HG03439 (cell line): ENCODE data around the gene LCP1.
"Not testable (repeated sequence)": the region's sequence is repeated elsewhere in the genome, so short reads cannot be mapped to it uniquely, and the experiment has no call there.

ENCODE experiments used
- ATAC-seq: cut with Tn5 transposase; IDR thresholded peaks from one replicate; pipeline ENCODE4 v1.9.1; 2021; ENCODE audit warnings: mild to moderate bottlenecking, moderate library complexity; ENCODE audit not compliant: unreplicated experiment

The LCP1 gene

GRCh38 chr13:46162741-46163140, 19.2 kb downstream of the LCP1 start:
- not testable (repeated sequence) for ATAC-seq

DNA sequence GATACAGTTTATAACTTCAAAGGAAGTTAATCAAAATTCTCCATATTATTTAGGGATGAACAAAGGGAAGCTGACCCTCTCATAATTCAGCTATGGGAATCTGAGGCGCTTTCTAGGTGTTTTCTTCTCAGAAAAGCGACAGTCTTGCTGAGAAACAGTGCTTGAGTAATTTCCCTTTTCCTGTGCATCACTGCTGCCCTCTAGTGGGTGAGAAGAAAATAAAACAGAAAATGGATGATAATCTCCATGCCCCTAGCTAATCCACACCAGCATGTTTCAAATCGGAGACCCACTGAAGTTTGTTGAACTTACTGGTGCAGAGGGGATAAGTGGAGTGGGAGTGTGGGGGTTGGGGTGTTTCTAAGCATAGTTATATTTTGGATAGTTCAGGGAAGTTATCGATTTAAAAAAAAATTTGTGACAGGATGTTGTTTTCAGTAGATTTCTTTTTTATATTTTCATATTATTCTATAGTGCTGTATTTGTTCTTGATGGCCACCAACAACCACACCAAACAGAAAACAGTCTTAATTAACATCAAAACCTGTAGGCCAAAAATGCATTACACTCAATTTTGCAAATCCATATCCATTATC, 21.4 kb downstream of the LCP1 start:
- ATAC-seq: no peak

DNA sequence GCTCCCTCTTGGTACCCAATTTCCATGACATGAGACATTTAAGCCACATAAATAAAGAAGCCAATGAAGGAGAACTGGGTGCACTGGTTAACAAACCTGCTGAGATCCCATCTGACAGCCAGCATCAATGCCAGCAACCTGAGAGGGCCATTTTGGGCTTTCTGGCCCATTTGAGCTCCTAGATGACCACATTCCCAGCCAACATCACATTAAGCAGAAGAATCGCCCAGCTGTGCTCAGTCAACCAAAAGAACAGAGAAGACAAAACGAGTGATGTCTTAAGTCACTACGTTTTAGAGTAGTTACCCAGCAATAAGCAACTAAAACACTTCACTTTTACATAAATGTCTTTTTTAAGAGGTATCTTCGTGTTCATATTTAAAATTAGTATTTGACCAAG, 21.9 kb downstream of the LCP1 start:
- no peak for ATAC-seq

DNA sequence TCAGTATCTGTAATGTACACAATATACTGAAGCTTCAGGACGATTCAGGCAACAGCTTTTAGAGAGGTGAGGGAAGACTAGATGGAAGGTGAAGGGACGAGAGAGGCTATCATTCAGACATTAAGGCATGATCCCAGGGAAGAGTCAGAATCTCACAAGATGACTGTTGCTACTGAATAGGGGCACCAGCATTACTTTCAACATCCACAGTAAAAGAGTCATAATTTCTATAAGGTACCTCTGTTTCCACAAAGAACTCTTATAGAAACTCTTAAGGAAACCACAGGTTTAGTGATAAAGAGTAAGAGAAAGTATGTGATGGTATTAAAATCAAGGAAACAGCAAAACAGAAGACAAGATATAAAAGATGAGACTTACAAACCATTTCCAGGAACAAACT, 23.0 kb downstream of the LCP1 start:
- no peak for ATAC-seq

DNA sequence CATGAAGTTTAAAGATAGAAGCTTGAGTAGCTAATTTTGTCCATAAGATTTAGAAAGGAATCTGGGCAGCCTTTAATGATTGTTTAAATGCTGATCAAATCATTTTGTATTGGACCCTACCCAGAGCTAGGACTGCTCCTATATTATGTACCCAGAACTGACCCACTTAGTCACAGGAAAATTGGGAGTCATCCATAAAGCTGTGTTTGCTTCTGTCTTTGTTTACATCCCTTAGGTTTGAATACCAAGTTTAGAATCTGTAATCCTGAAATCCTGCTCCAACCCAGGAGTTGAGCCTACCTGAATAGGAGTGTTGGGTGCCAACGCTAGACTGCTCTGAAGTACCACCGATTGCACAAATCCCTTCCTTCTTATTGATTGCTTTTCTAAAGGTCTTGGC, 23.8 kb downstream of the LCP1 start:
- ATAC-seq: no peak

DNA sequence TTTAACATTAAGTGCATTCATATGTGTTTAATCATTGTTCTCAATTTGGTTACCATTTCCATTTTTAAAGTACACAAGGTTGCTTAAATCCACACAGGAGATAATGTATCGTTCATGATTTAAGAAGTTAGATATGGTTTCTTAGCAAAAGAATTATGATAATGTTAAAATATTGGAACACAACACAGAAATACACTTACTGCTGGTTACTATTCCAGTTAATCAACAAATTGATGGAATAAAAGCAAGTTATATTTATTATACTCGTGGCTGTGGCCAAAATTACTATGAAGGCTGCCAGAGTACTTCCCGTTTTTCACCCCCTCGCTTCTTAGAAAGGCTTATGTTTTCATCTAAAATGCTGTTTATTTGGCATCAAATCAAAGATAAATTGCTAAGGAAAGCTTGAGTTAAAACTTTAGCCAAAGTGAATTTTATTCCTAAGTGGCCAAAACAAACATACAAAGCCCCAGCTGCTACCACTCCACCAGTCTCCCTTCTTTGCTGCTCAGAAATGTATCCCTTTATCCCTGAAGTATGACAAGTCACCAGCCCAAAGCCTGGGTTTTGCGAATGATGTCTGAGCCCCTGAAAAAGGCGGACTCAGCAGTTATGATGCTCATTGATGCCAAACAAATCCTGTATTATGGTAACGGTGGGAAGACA, 27.7 kb downstream of the LCP1 start:
- ATAC-seq: no peak

DNA sequence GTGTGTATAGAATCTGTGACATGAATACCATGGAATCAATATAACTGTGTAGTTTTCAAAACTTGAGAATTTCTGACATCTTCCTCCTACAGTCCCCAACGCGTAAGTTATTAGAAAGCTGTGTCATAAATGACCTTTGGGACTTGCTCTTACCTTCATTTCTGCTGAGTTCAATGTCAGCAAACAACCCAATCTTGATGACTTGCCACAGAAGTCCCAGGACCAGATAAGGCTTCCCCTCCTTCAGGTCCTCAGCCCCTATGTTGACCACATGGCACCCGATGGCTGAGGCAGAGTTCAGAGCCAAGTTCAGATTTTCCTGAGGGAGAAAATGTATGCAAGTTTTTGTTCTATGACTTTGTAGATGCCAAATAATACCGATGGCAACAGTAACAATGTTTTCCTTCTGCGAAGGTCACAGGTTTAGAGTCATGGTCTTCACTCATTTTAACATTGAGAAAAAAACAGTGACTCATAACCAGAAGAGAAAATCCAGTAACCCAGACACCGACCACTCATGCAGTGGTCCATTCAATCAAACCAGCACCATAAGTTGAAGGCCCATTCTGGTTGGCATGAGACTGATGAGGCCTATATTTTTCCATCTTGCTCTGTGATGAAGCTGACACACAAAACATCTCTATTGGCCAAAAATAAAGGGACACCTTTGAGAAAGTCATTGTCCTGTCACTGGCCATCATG, 29.2 kb downstream of the LCP1 start:
- no peak for ATAC-seq

DNA sequence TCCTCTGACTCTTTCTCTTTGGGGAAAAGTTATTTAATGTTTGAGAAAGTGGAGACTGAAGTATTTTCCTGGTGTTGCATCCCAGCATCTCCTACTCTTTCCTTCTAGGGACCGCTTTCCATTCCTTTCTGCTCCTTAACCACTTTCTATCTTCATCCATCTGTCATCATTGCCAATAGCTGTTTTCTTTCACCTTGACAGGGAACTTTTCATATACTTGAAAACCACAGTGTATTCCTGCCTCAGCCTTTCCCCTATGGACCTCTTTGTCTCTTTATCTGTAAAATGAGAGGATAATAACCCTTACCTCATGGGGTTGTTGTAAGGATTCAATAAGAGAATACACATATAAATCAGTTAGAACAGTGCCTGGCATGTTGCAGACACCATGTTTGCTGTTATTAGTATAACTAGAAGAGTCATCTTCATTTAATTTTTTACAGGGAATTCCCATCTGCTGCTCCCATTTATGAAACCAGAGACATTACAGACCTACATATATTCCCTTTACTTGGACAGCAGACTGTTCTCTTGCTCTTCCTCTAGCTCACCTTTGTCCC, 31.8 kb downstream of the LCP1 start:
- ATAC-seq: no peak

- no peak for ATAC-seq
These were observed 32.5 kb downstream of the LCP1 start for GRCh38 chr13:46149272-46150133.

DNA sequence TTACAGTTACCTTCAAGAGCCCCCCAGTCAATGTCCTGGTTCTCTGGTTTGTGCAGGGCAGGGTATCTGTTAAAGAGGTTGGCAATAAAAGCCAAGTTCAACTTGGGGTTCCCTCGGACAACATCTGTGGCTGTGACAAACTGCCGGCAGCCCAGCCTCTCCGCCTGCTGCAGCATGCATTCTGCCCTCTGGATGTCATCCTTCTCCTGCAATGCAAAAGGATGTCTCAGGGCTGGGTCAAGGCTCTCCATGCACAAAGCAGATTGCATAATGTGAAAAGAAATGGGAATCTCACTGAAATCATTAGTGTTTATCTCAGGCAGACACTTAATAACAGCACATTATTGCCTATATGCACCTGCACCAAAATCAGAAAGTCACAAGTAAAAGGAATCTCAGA, 35.1 kb downstream of the LCP1 start:
- ATAC-seq: no peak

GRCh38 chr13:46145950-46146349, 36.0 kb downstream of the LCP1 start:
- no peak for ATAC-seq

- no peak for ATAC-seq
These were observed 36.8 kb downstream of the LCP1 start for GRCh38 chr13:46145135-46145534.

GRCh38 chr13:46143184-46143701, 38.7 kb downstream of the LCP1 start:
- ATAC-seq: no peak

DNA sequence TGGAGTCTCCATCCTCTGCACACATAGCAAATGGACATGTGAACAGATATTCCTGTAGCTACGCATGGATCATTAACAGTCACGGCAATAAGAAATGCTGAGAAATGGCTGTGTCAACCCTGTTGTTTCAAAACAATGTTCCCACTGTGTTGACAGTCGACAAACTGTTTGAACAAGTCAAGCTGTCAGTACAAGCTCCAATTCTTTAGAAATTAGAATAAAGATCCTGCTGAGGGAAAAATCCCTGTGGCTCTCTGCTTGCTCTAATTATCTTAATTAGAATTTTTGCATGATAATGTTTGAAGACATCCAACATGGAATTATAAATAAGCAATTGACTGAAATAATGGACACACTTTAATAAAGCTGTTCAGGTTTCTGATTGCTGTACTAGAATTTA, 39.2 kb downstream of the LCP1 start:
- ATAC-seq: no peak

DNA sequence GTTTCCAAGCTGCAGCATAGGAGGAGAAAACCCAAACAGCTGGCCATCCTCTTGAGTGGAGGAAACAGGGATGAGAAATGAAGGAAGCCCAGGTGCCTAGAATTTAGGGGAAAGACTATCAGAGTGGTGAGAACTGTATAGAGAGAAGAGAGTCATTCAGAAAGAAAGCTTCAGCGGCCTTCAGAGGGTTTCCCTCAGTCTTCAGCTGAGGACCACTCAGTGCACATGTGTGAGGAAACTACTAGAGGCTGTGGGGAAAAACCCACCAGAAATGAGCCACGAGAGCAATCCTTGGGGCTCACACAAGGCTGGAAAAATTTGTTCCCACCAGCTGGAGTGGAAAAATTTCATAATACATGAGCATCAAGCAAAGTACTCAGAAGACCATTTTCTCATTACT, 41.9 kb downstream of the LCP1 start:
- no peak for ATAC-seq

- no peak for ATAC-seq
These were observed 44.2 kb downstream of the LCP1 start for GRCh38 chr13:46137627-46138317.

DNA sequence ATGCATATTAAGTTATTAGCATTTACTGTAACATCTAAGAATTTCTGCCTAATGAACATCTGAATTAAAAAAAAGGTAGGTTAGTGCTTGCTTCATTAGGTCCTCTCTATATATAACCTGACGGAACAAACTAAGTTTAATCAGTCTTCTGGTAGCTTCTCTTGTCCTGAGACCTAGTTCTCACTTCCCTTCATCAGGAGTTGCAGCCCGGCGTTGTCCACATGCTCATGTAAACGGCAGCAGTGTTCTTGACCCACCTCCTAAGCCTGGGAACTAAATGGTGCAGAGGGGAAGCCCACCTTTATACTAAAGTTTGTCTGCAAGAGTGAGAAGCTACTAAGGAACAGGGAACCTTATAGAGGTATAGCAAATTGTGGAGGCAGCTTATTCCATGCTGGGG, 45.3 kb downstream of the LCP1 start:
- no peak for ATAC-seq

- no peak for ATAC-seq
These were observed 46.9 kb downstream of the LCP1 start for GRCh38 chr13:46134961-46135522.

- no peak for ATAC-seq
These were observed 47.5 kb downstream of the LCP1 start for GRCh38 chr13:46134494-46134893.

- ATAC-seq: no peak
These were observed 49.9 kb downstream of the LCP1 start for GRCh38 chr13:46132109-46132508.
